Measurements from ENCODE around the gene DIAPH2.

The DIAPH2 gene

GRCh38 chrX:97538745-97539144, 854.1 kb downstream of the DIAPH2 start:
- Mint-ChIP-seq H3K27me3 (no peaks in the 10 kb centered on the region), H3K4me3 (no peak overlapping the region), H3K4me1 (no peaks in the 10 kb centered on the region), H3K36me3 (no peaks in the 10 kb centered on the region), H3K9me3 (no peaks in the 10 kb centered on the region), H3K27ac (no peak overlapping the region)
- no peak for DNase-seq
- CTCF ChIA-PET: no interaction called here

- Mint-ChIP-seq H3K36me3 (no peaks in the 10 kb centered on the region), H3K9me3 (no peaks in the 10 kb centered on the region), H3K4me3 (no peak overlapping the region), H3K27me3 (no peaks in the 10 kb centered on the region), H3K27ac (no peak overlapping the region), H3K4me1 (no peaks in the 10 kb centered on the region)
- DNase-seq: no peak
- CTCF ChIA-PET: no interaction called here
Measured at GRCh38 chrX:97539970-97540519, 855.4 kb downstream of the DIAPH2 start.

GRCh38 chrX:97547877-97548578, 863.4 kb downstream of the DIAPH2 start:
- DNase-seq: no peak
- CTCF ChIA-PET: no interaction called here
- no peaks in the 10 kb centered on the region for H3K9me3 Mint-ChIP-seq

GRCh38 chrX:97551821-97552220, 867.2 kb downstream of the DIAPH2 start:
- H3K9me3 Mint-ChIP-seq: no peaks in the 10 kb centered on the region
- H3K27me3 Mint-ChIP-seq: no peaks in the 10 kb centered on the region
- H3K4me3 Mint-ChIP-seq: no peak overlapping the region
- H3K4me1 Mint-ChIP-seq: no peaks in the 10 kb centered on the region
- CTCF ChIA-PET: no interaction called here
- no peak overlapping the region for H3K27ac Mint-ChIP-seq
- H3K36me3 Mint-ChIP-seq: no peaks in the 10 kb centered on the region
- DNase-seq: no peak

More at GRCh38 chrX:97547877-97548578, 863.4 kb downstream of the DIAPH2 start:
- H3K27ac Mint-ChIP-seq: no peak overlapping the region
- H3K36me3 Mint-ChIP-seq: no peaks in the 10 kb centered on the region
- no peaks in the 10 kb centered on the region for H3K4me1 Mint-ChIP-seq
- no peaks in the 10 kb centered on the region for H3K27me3 Mint-ChIP-seq
- H3K4me3 Mint-ChIP-seq: no peak overlapping the region

GRCh38 chrX:97553833-97554232, 869.2 kb downstream of the DIAPH2 start:
- CTCF ChIA-PET: no interaction called here
- Mint-ChIP-seq H3K9me3 (no peaks in the 10 kb centered on the region), H3K36me3 (no peaks in the 10 kb centered on the region), H3K4me1 (no peaks in the 10 kb centered on the region), H3K27me3 (no peaks in the 10 kb centered on the region), H3K4me3 (no peak overlapping the region), H3K27ac (no peak overlapping the region)
- no peak for DNase-seq

GRCh38 chrX:97556359-97556758, 871.7 kb downstream of the DIAPH2 start:
- CTCF ChIA-PET: no interaction called here
- H3K27ac Mint-ChIP-seq: no peak overlapping the region
- no peak overlapping the region for H3K4me3 Mint-ChIP-seq
- H3K9me3 Mint-ChIP-seq: no peaks in the 10 kb centered on the region
- H3K4me1 Mint-ChIP-seq: no peaks in the 10 kb centered on the region
- H3K36me3 Mint-ChIP-seq: no peaks in the 10 kb centered on the region
- no peak for DNase-seq
- H3K27me3 Mint-ChIP-seq: no peaks in the 10 kb centered on the region

- peak overlapping the region; percentile 92 for H3K27ac Mint-ChIP-seq
- H3K36me3 Mint-ChIP-seq: no peaks in the 10 kb centered on the region
- CTCF ChIA-PET: interaction anchor here (0.9 kb wide), 1 partner anchor 35 kb away, joined by 4 read pairs; no protein-coding TSS in a partner anchor
- peak; percentile 62 for DNase-seq
- peaks cover 8% of the 10 kb centered on the region for H3K4me1 Mint-ChIP-seq
- H3K27me3 Mint-ChIP-seq: no peaks in the 10 kb centered on the region
- no peaks in the 10 kb centered on the region for H3K9me3 Mint-ChIP-seq
- peak overlapping the region; percentile 58 for H3K4me3 Mint-ChIP-seq
Measured at GRCh38 chrX:97563531-97564133, 879.0 kb downstream of the DIAPH2 start.

GRCh38 chrX:97564496-97564895, 879.9 kb downstream of the DIAPH2 start:
- no peaks in the 10 kb centered on the region for H3K27me3 Mint-ChIP-seq
- no peak for DNase-seq
- H3K27ac Mint-ChIP-seq: no peak overlapping the region
- no peak overlapping the region for H3K4me3 Mint-ChIP-seq
- H3K4me1 Mint-ChIP-seq: peaks cover 8% of the 10 kb centered on the region
- no peaks in the 10 kb centered on the region for H3K36me3 Mint-ChIP-seq
- no peaks in the 10 kb centered on the region for H3K9me3 Mint-ChIP-seq
- CTCF ChIA-PET: no interaction called here

GRCh38 chrX:97587171-97587570, 902.5 kb downstream of the DIAPH2 start:
- H3K36me3 Mint-ChIP-seq: no peaks in the 10 kb centered on the region
- H3K27me3 Mint-ChIP-seq: no peaks in the 10 kb centered on the region
- no peaks in the 10 kb centered on the region for H3K4me1 Mint-ChIP-seq
- no peak overlapping the region for H3K27ac Mint-ChIP-seq
- no peaks in the 10 kb centered on the region for H3K9me3 Mint-ChIP-seq
- no peak overlapping the region for H3K4me3 Mint-ChIP-seq
- CTCF ChIA-PET: no interaction called here
- no peak for DNase-seq

GRCh38 chrX:97594646-97595224, 910.1 kb downstream of the DIAPH2 start:
- Mint-ChIP-seq H3K27me3 (no peaks in the 10 kb centered on the region), H3K27ac (no peak overlapping the region), H3K36me3 (no peaks in the 10 kb centered on the region), H3K4me1 (peaks cover 8% of the 10 kb centered on the region), H3K9me3 (no peaks in the 10 kb centered on the region), H3K4me3 (no peak overlapping the region)
- CTCF ChIA-PET: no interaction called here
- DNase-seq: no peak

- H3K36me3 Mint-ChIP-seq: no peaks in the 10 kb centered on the region
- no peak overlapping the region for H3K4me3 Mint-ChIP-seq
- peak overlapping the region; percentile 81 for H3K27ac Mint-ChIP-seq
- peaks cover 8% of the 10 kb centered on the region for H3K4me1 Mint-ChIP-seq
- H3K9me3 Mint-ChIP-seq: no peaks in the 10 kb centered on the region
- no peaks in the 10 kb centered on the region for H3K27me3 Mint-ChIP-seq
- DNase-seq: peak; percentile 20
- CTCF ChIA-PET: interaction anchor here (1.0 kb wide), 1 partner anchor 35 kb away, joined by 4 read pairs; no protein-coding TSS in a partner anchor
Measured at GRCh38 chrX:97597954-97598353, 913.3 kb downstream of the DIAPH2 start.

GRCh38 chrX:97602465-97603258, 918.0 kb downstream of the DIAPH2 start:
- no peaks in the 10 kb centered on the region for H3K9me3 Mint-ChIP-seq
- peaks cover 7% of the 10 kb centered on the region for H3K4me1 Mint-ChIP-seq
- H3K27me3 Mint-ChIP-seq: no peaks in the 10 kb centered on the region
- H3K4me3 Mint-ChIP-seq: no peak overlapping the region
- DNase-seq: no peak
- CTCF ChIA-PET: no interaction called here
- H3K36me3 Mint-ChIP-seq: no peaks in the 10 kb centered on the region
- H3K27ac Mint-ChIP-seq: no peak overlapping the region

- CTCF ChIA-PET: no interaction called here
- no peak overlapping the region for H3K4me3 Mint-ChIP-seq
- no peaks in the 10 kb centered on the region for H3K27me3 Mint-ChIP-seq
- no peaks in the 10 kb centered on the region for H3K4me1 Mint-ChIP-seq
- no peaks in the 10 kb centered on the region for H3K36me3 Mint-ChIP-seq
- no peak for DNase-seq
- no peak overlapping the region for H3K27ac Mint-ChIP-seq
- H3K9me3 Mint-ChIP-seq: no peaks in the 10 kb centered on the region
Measured at GRCh38 chrX:97605271-97605670, 920.6 kb downstream of the DIAPH2 start.

- Mint-ChIP-seq H3K27ac (no peak overlapping the region), H3K27me3 (no peaks in the 10 kb centered on the region), H3K4me3 (no peak overlapping the region), H3K36me3 (no peaks in the 10 kb centered on the region), H3K9me3 (no peaks in the 10 kb centered on the region), H3K4me1 (no peaks in the 10 kb centered on the region)
- CTCF ChIA-PET: no interaction called here
- DNase-seq: no peak
Measured at GRCh38 chrX:97609357-97609756, 924.7 kb downstream of the DIAPH2 start.

All from activated naive CD4-positive, alpha-beta T cell treated with anti-CD3 and anti-CD28 coated beads, Interleukin-2, amount 10 ng/mL, durations not matched to agents 7 days and 5 days (primary cell).